SKM-1 (cell line): ENCODE data around the gene TMPRSS11A.

Source experiments
- DNase-seq: peaks from one replicate; lab custom pipeline; 2025; ENCODE audit not compliant: unreplicated experiment; lab: John Stamatoyannopoulos, UW

TMPRSS11A gene

GRCh38 chr4:67963356-67963755 is at the start of gene TMPRSS11A:
TSS of gene TMPRSS11A (minus strand) at chr4:67963493. CDS start at chr4:67963393, 100 bp downstream.
- no peak for DNase-seq

- no peak for DNase-seq
These were observed 48.4 kb upstream of the TMPRSS11A start for GRCh38 chr4:68011684-68012083.

- no peak for DNase-seq
These were observed 39.6 kb upstream of the TMPRSS11A start for GRCh38 chr4:68002906-68003305.

GRCh38 chr4:67996127-67996526 is 32.8 kb upstream of the TMPRSS11A start:
- no peak for DNase-seq

- DNase-seq, result no peak
These were observed 25.7 kb upstream of the TMPRSS11A start for GRCh38 chr4:67988991-67989390.

GRCh38 chr4:67983333-67983732 is 20.0 kb upstream of the TMPRSS11A start:
- no peak for DNase-seq

- no peak for DNase-seq
These were observed 17.2 kb upstream of the TMPRSS11A start for GRCh38 chr4:67980512-67980911.

- no peak for DNase-seq
These were observed 10.3 kb upstream of the TMPRSS11A start for GRCh38 chr4:67973608-67974007.

- no peak for DNase-seq
These were observed 8.4 kb downstream of the TMPRSS11A start for GRCh38 chr4:67954890-67955289.

GRCh38 chr4:67941074-67941473 is 22.2 kb downstream of the TMPRSS11A start:
- no peak for DNase-seq

GRCh38 chr4:67940506-67940905 is 22.8 kb downstream of the TMPRSS11A start:
- DNase-seq, result no peak

- no peak for DNase-seq
These were observed 24.1 kb downstream of the TMPRSS11A start for GRCh38 chr4:67939195-67939594.

GRCh38 chr4:67935888-67936287 is 27.4 kb downstream of the TMPRSS11A start:
- DNase-seq, result no peak

GRCh38 chr4:67934628-67935027 is 28.7 kb downstream of the TMPRSS11A start:
- DNase-seq, result no peak

GRCh38 chr4:67933755-67934154 is 29.5 kb downstream of the TMPRSS11A start:
- DNase-seq, result no peak

- DNase-seq, result no peak
These were observed 30.3 kb downstream of the TMPRSS11A start for GRCh38 chr4:67933038-67933437.

GRCh38 chr4:67931256-67931655 is 32.0 kb downstream of the TMPRSS11A start:
- DNase-seq, result no peak

GRCh38 chr4:67929426-67929825 is 33.9 kb downstream of the TMPRSS11A start:
- DNase-seq, result no peak

- DNase-seq, result peak; percentile 27
These were observed 34.7 kb downstream of the TMPRSS11A start for GRCh38 chr4:67928546-67928945.

GRCh38 chr4:67927251-67927650 is 36.0 kb downstream of the TMPRSS11A start:
- no peak for DNase-seq

- DNase-seq, result no peak
These were observed 36.8 kb downstream of the TMPRSS11A start for GRCh38 chr4:67926485-67926884.

GRCh38 chr4:67922697-67923096 is 40.6 kb downstream of the TMPRSS11A start:
- DNase-seq, result no peak

GRCh38 chr4:67918428-67918827 is 44.9 kb downstream of the TMPRSS11A start:
- no peak for DNase-seq
